Brain microvascular endothelial cell (primary cell): Measurements from ENCODE around the gene ELOVL3.

Experiments used
- DNase-seq: peaks from one replicate; pipeline ENCODE4 v3.0.0-alpha.2; 2020
- H3K27ac ChIP-seq: fragments of 250-450 bp; sonication (Bioruptor Pico); 2 replicates; pipeline ENCODE4 v1.5.1; 2020; ENCODE audit warnings: mild to moderate bottlenecking, moderate library complexity
- H3K27me3 ChIP-seq: fragments of 250-450 bp; sonication (Bioruptor Pico); replicated peaks from 2 replicates; pipeline ENCODE4 v1.5.1; 2020; ENCODE audit warnings: mild to moderate bottlenecking
- H3K36me3 ChIP-seq: fragments of 250-450 bp; sonication (Bioruptor Pico); replicated peaks from 2 replicates; pipeline ENCODE4 v1.5.1; 2020; ENCODE audit warnings: mild to moderate bottlenecking
- H3K4me3 ChIP-seq: 2 replicates; pipeline ENCODE4 v1.5.1; 2011; ENCODE audit warnings: low read depth, mild to moderate bottlenecking, control low read depth, low read length, moderate library complexity
- CTCF ChIP-seq: IDR thresholded peaks from 2 replicates; pipeline ENCODE4 v1.5.1; 2011; ENCODE audit warnings: low read depth, mild to moderate bottlenecking, moderate library complexity, low read length, control low read depth, inconsistent platforms; ENCODE audit errors: missing control alignments
- in situ Hi-C: cut with HindIII; loops from 2 replicates; pipeline ENCODE4 v1.10.0; 2017; ENCODE audit warnings: low sequenced_read_pairs, low pct_ligation_motif_present

ELOVL3 gene

GRCh38 chr10:102222797-102223196 lies 3.3 kb upstream of the ELOVL3 start:
- H3K4me3 ChIP-seq = no peak overlapping the region
- no peak for TF ChIP-seq CTCF
- in situ Hi-C loops = loop anchor here (10.0 kb wide), 2 partner anchors 48 to 142 kb away; no protein-coding TSS in a partner anchor
- H3K36me3 ChIP-seq = no peaks in the 10 kb centered on the region
- no peak for DNase-seq
- no peaks in the 10 kb centered on the region for H3K27me3 ChIP-seq
- H3K27ac ChIP-seq = no peak overlapping the region

GRCh38 chr10:102226542-102226870 lies 407 bp downstream of the ELOVL3 start:
- TF ChIP-seq CTCF = no peak
- no peak overlapping the region for H3K4me3 ChIP-seq
- H3K27me3 ChIP-seq = peaks cover 4% of the 10 kb centered on the region
- in situ Hi-C loops = loop anchor here (10.0 kb wide), 2 partner anchors 52 to 138 kb away; no protein-coding TSS in a partner anchor
- no peak for DNase-seq
- no peak overlapping the region for H3K27ac ChIP-seq
- no peaks in the 10 kb centered on the region for H3K36me3 ChIP-seq

- H3K27me3 ChIP-seq = peaks cover 4% of the 10 kb centered on the region
- in situ Hi-C loops = loop anchor here (10.0 kb wide), 2 partner anchors 52 to 138 kb away; no protein-coding TSS in a partner anchor
- DNase-seq = no peak
Observed at GRCh38 chr10:102227050-102227449, 951 bp downstream of the ELOVL3 start.

GRCh38 chr10:102229810-102230263 lies 3.7 kb downstream of the ELOVL3 start:
- DNase-seq = peak; percentile 67
- no peak overlapping the region for H3K27ac ChIP-seq
- peak; percentile 99 for TF ChIP-seq CTCF
- peak overlapping the region; percentile 47 for H3K4me3 ChIP-seq
- H3K36me3 ChIP-seq = no peaks in the 10 kb centered on the region
- H3K27me3 ChIP-seq = peaks cover 4% of the 10 kb centered on the region
- in situ Hi-C loops = loop anchor here (10.0 kb wide), 2 partner anchors 55 to 135 kb away; no protein-coding TSS in a partner anchor

More at GRCh38 chr10:102227050-102227449, 951 bp downstream of the ELOVL3 start:
- no peak for TF ChIP-seq CTCF
- Histone ChIP-seq H3K36me3 (no peaks in the 10 kb centered on the region), H3K4me3 (no peak overlapping the region), H3K27ac (no peak overlapping the region)

GRCh38 chr10:102230264-102230860 lies 4.3 kb downstream of the ELOVL3 start:
- Histone ChIP-seq H3K36me3 (no peaks in the 10 kb centered on the region), H3K4me3 (peak overlapping the region; percentile 47), H3K27me3 (peaks cover 4% of the 10 kb centered on the region), H3K27ac (no peak overlapping the region)
- in situ Hi-C loops = no loop called here
- DNase-seq = peak; percentile 55
- TF ChIP-seq CTCF = no peak
